ENCODE data around the gene ADCK2.
"Not testable (repeated sequence)": the region's sequence is repeated elsewhere in the genome, so short reads cannot be mapped to it uniquely, and the experiment has no call there.

The ADCK2 gene

GRCh38 chr7:140672382-140673062 lies at the start of gene ADCK2:
TSS of gene ADCK2 (plus strand) at chr7:140672945. CDS start at chr7:140673331, 386 bp downstream.
- DNase-seq (ENCODE audit: low spot score) = peak; percentile 52

- DNase-seq (ENCODE audit: low spot score) = no peak
These were observed 48.8 kb upstream of the ADCK2 start for GRCh38 chr7:140623980-140624379.

GRCh38 chr7:140624392-140625191 lies 48.2 kb upstream of the ADCK2 start:
- no peak for DNase-seq (ENCODE audit: low spot score)

GRCh38 chr7:140625192-140625558 lies 47.6 kb upstream of the ADCK2 start:
- DNase-seq (ENCODE audit: low spot score) = not testable (repeated sequence)

- no peak for DNase-seq (ENCODE audit: low spot score)
These were observed 46.6 kb upstream of the ADCK2 start for GRCh38 chr7:140625908-140626868.

GRCh38 chr7:140631021-140631420 lies 41.7 kb upstream of the ADCK2 start:
- DNase-seq (ENCODE audit: low spot score) = no peak

- no peak for DNase-seq (ENCODE audit: low spot score)
These were observed 41.1 kb upstream of the ADCK2 start for GRCh38 chr7:140631602-140632001.

- DNase-seq (ENCODE audit: low spot score) = no peak
These were observed 37.4 kb upstream of the ADCK2 start for GRCh38 chr7:140635345-140635744.

GRCh38 chr7:140635816-140636215 lies 36.9 kb upstream of the ADCK2 start:
- no peak for DNase-seq (ENCODE audit: low spot score)

- no peak for DNase-seq (ENCODE audit: low spot score)
These were observed 35.3 kb upstream of the ADCK2 start for GRCh38 chr7:140637400-140637799.

- no peak for DNase-seq (ENCODE audit: low spot score)
These were observed 34.5 kb upstream of the ADCK2 start for GRCh38 chr7:140638173-140638791.

- DNase-seq (ENCODE audit: low spot score) = no peak
These were observed 33.2 kb upstream of the ADCK2 start for GRCh38 chr7:140639366-140640053.

- DNase-seq (ENCODE audit: low spot score) = no peak
These were observed 32.6 kb upstream of the ADCK2 start for GRCh38 chr7:140640060-140640637.

GRCh38 chr7:140640727-140641523 lies 31.8 kb upstream of the ADCK2 start, which contains the start of gene DENND2A:
TSS of gene DENND2A (minus strand) at chr7:140640813. CDS start at chr7:140602397, 38,416 bp downstream.
- no peak for DNase-seq (ENCODE audit: low spot score)

GRCh38 chr7:140641524-140642195 lies 31.1 kb upstream of the ADCK2 start:
- DNase-seq (ENCODE audit: low spot score) = no peak

GRCh38 chr7:140643416-140643815 lies 29.3 kb upstream of the ADCK2 start:
- DNase-seq (ENCODE audit: low spot score) = no peak

- DNase-seq (ENCODE audit: low spot score) = not testable (repeated sequence)
These were observed 28.0 kb upstream of the ADCK2 start for GRCh38 chr7:140644761-140645160.

- no peak for DNase-seq (ENCODE audit: low spot score)
These were observed 27.4 kb upstream of the ADCK2 start for GRCh38 chr7:140645166-140645900.

All from CD4-positive, alpha-beta T cell treated with Interleukin-2 at 100 ng/mL for 4 hours (primary cell).